GM18507 (cell line): Measurements from ENCODE around the gene ABCF1.

Experiments
- DNase-seq: peaks from one replicate; pipeline ENCODE4 v3.0.0; 2011; ENCODE audit warnings: low read depth; ENCODE audit not compliant: insufficient read length; ENCODE audit errors: extremely low spot score
- FAIRE-seq: peaks from 2 replicates; lab custom pipeline; 2011; peaks lifted over from hg19 to GRCh38; lab: Jason Lieb, UNC

The ABCF1 gene

DNA sequence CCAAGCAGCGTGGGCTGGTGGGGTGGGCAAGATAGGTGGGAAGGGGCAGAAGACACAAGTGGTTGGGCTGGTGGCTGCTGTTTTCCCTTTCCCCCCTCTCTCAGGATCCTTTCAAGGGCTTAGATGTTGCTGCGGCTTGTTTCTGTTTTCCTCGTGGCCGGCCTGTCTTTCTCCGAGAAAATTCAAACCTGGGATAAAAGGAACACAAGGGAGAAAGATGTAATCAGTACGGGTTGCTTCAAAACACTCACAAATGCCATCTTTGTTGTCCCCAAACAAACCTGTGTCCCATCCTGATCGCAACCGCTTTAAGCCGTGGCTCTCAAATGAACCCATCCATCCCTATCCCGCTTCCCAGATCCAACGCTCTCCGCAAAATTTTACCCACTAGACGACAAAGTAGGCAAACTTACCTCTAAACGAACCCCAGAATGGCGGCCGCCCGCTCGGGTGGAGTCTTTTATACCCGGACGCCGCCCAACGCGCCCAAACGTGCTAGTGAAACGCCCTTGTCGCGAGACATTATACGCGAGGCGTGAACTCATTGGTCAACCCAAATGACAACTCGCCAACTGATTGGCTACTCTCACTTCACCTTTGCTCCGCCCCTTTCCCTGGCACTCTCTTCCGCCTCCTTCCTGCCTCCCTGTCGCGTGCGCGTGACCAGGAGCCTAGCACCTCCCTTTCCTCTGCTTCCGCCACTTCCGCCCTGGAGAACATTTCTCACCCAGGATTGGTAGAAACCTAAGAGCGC lies 45.7 kb downstream of the ABCF1 start, which contains the start of gene PPP1R10:
TSS of gene PPP1R10 (minus strand) at position 433 of the 754 bp plus-strand sequence. CDS start 7,299 bp downstream, outside the sequence.
- FAIRE-seq (peak; percentile 99), DNase-seq (peak; percentile 79)

DNA sequence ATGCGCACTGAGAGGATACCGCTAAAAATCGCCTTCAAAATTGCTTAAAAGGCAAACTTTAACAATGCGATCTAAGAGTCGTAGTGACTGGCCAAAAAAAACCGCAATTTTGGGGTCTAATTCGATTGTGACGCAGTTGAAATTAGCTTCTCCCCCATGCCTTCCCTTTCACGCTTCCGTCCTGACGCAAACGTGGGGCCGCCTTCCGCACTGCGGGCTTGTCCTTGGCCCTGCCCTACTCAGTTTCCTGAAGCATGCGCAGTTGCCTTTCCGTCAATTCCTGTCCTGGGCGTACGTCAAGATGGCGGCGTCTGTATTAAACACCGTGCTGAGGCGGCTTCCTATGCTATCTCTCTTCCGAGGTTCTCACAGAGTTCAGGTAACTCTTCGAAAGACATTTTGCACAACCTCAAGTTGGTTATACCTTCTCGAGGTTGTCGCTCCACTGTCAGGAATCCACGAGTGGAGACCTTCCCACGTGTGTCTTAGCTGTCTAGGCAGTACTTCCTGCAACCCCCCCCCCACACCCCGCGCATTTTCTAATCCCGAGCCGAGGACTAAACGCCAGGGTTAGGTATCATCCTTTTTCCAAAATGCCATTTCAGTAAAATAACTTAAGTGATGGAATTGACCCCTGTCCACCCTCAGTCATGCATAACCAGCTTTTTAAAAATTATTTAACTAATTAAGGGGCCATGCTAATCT lies 46.5 kb downstream of the ABCF1 start, which contains the start of gene MRPS18B:
TSS of gene MRPS18B (plus strand) at position 276 of the 705 bp plus-strand sequence. CDS start at position 302, 26 bp downstream.
- FAIRE-seq = no peak

DNA sequence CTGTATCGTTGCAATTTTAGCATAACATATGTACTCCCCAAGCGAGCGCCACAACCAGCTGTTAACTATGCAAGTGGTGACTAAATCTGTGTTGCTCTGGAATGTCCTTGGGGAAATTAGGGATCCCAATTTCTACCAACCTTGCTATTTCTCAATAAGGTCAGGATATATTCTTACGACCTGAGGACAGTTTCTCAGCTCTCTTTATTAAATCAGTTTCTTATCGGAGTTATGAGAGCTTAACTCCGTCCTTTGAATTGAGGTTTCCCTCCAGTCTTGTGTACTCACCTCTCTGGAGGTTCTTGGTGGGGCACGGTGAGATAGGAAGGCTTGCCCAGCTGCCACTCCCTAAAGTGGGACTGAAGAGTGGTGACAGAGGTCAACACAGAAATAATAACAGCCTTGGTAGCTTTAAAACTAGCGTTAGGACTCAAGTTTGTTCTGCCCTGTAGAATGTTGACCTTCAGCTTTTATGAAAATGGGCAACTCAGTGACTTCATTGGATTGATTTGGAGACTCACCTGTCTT lies 47.1 kb downstream of the ABCF1 start:
- FAIRE-seq = no peak
- no peak for DNase-seq

More for the DNA sequence above, 46.5 kb downstream of the ABCF1 start, which contains the start of gene MRPS18B:
- DNase-seq = peak; percentile 78

DNA sequence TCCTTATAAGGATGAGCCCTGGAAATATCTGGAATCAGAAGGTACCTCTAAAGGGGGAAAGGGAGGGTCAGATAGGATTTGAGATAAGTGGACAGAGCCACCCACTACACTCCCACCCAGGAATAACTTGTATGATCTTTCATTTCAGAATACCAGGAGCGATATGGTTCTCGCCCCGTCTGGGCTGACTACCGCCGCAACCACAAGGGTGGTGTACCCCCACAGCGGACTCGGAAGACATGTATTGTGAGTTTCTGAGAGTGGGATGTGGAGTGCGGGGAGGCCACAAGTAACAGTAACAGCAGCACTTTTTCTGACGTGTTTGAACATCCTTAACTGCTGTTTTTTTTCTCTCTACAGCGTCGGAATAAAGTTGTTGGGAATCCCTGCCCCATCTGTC lies 48.3 kb downstream of the ABCF1 start:
- FAIRE-seq = no peak

DNA sequence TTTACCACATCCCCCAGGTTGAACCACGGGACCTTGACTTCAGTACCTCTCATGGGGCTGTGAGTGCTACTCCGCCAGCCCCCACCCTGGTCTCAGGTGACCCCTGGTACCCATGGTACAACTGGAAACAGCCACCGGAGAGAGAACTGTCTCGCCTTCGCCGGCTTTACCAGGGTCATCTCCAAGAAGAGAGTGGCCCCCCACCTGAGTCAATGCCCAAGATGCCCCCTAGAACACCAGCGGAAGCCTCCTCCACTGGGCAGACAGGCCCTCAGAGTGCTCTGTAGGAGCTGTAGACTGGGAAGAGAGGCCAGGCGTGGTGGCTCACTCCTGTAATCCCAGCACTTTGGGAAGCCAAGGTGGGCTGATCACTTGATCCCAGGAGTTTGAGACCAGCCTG lies 54.3 kb downstream of the ABCF1 start:
- DNase-seq (no peak), FAIRE-seq (no peak)

More for the DNA sequence above, 48.3 kb downstream of the ABCF1 start:
- no peak for DNase-seq

DNA sequence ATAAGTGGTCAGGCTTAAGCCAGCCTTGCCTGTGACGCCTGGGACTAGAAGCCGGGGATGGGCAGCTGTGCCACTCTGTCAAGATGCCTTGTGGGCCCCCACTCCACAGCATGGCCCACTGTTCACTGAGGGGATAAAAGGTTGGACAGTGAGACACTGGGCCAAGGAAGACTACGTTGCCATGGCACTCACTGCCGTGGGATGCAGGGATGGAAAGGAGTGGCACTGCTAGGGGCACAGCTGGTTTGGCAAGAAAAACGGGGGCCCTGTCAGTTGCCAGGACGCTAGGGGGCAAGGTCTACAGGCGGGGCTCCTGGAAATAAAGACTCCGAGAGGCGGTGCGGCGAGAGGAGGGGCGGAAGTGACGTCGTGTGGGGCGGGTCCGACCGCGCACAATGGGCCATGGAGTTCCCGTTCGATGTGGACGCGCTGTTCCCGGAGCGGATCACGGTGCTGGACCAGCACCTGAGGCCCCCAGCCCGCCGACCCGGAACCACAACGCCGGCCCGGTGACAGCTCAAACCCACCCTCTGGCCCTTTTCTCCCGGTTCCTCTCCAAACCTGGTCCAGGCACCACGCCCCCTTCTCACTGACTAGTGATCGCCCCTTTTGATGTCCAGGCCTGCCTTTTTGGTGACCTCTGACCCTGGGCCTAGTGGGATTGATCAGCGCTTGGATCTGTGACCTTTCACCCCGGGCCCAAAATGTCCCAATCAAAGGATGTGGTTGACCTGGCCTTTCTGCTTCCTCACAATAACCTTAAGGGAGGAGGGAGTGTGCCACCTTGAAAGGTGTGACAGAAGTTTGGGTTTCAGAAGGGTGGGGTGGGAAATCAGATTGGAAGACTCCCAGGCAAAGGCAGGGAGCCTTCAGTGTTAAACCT lies 55.5 kb downstream of the ABCF1 start, which contains the start of gene ATAT1:
TSS of gene ATAT1 (plus strand) at position 391 of the 883 bp plus-strand sequence.
- DNase-seq = peak; percentile 73

DNA sequence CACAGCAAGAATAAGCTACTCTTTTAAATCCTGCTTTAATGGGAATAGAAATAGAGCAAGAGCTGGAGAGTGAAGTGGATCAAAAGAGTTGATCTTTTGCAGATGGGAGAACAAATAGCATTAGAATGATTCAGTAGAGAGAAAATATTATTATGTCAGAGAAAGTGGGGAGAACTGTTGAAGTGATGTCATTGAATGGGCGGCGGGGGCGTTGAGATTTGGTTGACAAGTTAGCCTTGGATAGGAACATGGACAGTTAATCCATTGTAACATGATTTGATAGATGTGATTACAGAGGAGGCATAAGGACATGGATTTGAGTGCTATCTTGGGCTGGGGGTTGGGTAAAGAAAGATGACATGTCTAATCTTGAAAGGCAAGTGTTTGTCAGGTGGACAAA lies 64.6 kb downstream of the ABCF1 start:
- no peak for DNase-seq
- FAIRE-seq = no peak

More for the DNA sequence above, 55.5 kb downstream of the ABCF1 start, which contains the start of gene ATAT1:
- FAIRE-seq = peak; percentile 79

DNA sequence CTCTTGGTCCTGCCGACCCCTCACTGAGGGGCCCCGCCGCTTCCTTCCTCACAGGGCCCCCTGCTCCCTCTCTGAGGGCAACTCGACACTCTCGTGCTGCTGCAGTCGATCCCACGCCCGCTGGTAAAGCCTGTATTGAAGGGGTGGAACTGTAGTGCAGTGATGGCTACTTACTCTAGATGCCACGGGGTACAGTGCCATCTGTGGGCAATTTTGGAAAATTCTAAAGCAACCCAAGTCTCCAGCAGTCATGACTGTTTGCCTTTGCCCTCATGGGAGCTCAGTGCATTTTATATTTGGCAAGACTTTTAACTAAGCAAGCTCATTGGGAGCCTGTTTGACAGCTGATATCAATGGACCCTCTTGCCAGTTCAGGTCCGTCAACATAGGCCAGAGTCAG lies 69.2 kb downstream of the ABCF1 start:
- FAIRE-seq (no peak), DNase-seq (no peak)

DNA sequence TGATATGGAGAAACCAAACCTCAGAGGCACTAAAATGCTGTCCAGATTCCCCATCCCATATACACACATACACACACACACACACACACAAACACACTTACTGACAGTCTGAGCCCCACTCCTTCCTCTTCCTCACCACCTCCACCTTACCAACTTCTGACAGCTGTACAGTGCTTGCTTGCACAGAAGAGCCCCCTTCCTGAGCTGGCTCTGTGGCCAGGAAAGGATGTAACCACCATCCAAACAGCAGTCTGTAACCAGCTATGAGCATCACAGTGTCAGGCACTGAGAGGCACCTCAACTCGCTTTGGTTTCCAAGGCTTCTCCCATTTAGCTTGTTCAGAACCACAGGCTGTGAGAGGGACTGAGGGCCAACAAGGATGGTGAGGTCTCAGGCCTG lies 69.8 kb downstream of the ABCF1 start:
- DNase-seq (no peak), FAIRE-seq (no peak)
